WERI-Rb-1 (cell line): Measurements from ENCODE around the gene MYO16.

Source experiments
- DNase-seq: peaks from one replicate; pipeline ENCODE4 v3.0.0-alpha.2; 2020
- H3K27ac ChIP-seq: fragments of 250-450 bp; sonication (Bioruptor Pico); 2 replicates; pipeline ENCODE4 v1.5.1; 2020; ENCODE audit warnings: mild to moderate bottlenecking, moderate library complexity
- H3K27me3 ChIP-seq: fragments of 250-450 bp; sonication (Bioruptor Pico); 2 replicates; pipeline ENCODE4 v1.5.1; 2021; ENCODE audit warnings: mild to moderate bottlenecking, low read depth, moderate library complexity; ENCODE audit not compliant: insufficient read depth, severe bottlenecking
- H3K36me3 ChIP-seq: fragments of 250-450 bp; sonication (Bioruptor Pico); 2 replicates; pipeline ENCODE4 v1.5.1; 2020; ENCODE audit warnings: mild to moderate bottlenecking, moderate library complexity
- H3K4me3 ChIP-seq: 2 replicates; pipeline ENCODE4 v1.5.1; 2011; ENCODE audit warnings: low read depth, mild to moderate bottlenecking, control low read depth, low read length
- H3K9me3 ChIP-seq: fragments of 250-450 bp; sonication (Bioruptor Pico); 2 replicates; pipeline ENCODE4 v1.5.1; 2021; ENCODE audit warnings: mild to moderate bottlenecking, moderate library complexity; ENCODE audit not compliant: severe bottlenecking
- TF ChIP-seq, protein P1 (sequence below): IDR thresholded peaks from 2 replicates; pipeline ENCODE4 v1.5.1; 2011; ENCODE audit warnings: low read depth, mild to moderate bottlenecking, control low read depth, inconsistent platforms, low read length

Gene MYO16

GRCh38 chr13:108944760-108945159 lies 315.3 kb downstream of the MYO16 start:
- TF ChIP-seq, protein P1, sequence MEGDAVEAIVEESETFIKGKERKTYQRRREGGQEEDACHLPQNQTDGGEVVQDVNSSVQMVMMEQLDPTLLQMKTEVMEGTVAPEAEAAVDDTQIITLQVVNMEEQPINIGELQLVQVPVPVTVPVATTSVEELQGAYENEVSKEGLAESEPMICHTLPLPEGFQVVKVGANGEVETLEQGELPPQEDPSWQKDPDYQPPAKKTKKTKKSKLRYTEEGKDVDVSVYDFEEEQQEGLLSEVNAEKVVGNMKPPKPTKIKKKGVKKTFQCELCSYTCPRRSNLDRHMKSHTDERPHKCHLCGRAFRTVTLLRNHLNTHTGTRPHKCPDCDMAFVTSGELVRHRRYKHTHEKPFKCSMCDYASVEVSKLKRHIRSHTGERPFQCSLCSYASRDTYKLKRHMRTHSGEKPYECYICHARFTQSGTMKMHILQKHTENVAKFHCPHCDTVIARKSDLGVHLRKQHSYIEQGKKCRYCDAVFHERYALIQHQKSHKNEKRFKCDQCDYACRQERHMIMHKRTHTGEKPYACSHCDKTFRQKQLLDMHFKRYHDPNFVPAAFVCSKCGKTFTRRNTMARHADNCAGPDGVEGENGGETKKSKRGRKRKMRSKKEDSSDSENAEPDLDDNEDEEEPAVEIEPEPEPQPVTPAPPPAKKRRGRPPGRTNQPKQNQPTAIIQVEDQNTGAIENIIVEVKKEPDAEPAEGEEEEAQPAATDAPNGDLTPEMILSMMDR, result no peak
- Histone ChIP-seq H3K9me3 (no peaks in the 10 kb centered on the region), H3K27ac (no peak overlapping the region), H3K4me3 (no peak overlapping the region), H3K27me3 (no peaks in the 10 kb centered on the region), H3K36me3 (no peaks in the 10 kb centered on the region)
- no peak for DNase-seq

DNA sequence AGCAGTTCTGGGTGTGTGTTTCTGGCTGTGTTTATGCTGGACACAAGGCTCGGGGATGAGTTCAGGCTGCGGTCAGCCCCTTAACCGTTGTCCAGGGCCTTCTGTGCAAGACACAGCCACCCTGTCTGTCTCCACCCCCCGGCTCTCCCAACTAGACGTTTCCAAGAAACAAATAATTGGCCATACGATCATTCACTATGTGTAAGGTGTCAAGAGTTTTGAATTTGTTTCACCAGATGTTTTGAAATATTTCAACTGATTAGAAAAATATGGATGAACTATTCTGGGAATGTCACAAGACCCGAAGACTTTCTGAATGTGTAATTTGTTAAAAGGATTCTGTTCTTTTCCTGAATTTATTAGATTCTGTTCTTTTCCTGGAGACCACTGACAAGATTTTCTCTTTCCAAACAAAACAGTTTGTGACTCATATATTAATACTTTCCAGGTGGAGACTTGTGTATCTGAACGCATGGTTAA lies 318.2 kb downstream of the MYO16 start:
- no peak for DNase-seq
- Histone ChIP-seq H3K4me3 (no peak overlapping the region), H3K27me3 (no peaks in the 10 kb centered on the region), H3K9me3 (no peaks in the 10 kb centered on the region), H3K27ac (no peak overlapping the region), H3K36me3 (no peaks in the 10 kb centered on the region)
- TF ChIP-seq, protein P1, result no peak

GRCh38 chr13:108948251-108948671 lies 318.9 kb downstream of the MYO16 start:
- TF ChIP-seq, protein P1, result no peak
- H3K4me3 ChIP-seq, result no peak overlapping the region
- DNase-seq, result no peak
- no peaks in the 10 kb centered on the region for H3K36me3 ChIP-seq
- no peaks in the 10 kb centered on the region for H3K27me3 ChIP-seq
- H3K9me3 ChIP-seq, result no peaks in the 10 kb centered on the region
- H3K27ac ChIP-seq, result no peak overlapping the region

DNA sequence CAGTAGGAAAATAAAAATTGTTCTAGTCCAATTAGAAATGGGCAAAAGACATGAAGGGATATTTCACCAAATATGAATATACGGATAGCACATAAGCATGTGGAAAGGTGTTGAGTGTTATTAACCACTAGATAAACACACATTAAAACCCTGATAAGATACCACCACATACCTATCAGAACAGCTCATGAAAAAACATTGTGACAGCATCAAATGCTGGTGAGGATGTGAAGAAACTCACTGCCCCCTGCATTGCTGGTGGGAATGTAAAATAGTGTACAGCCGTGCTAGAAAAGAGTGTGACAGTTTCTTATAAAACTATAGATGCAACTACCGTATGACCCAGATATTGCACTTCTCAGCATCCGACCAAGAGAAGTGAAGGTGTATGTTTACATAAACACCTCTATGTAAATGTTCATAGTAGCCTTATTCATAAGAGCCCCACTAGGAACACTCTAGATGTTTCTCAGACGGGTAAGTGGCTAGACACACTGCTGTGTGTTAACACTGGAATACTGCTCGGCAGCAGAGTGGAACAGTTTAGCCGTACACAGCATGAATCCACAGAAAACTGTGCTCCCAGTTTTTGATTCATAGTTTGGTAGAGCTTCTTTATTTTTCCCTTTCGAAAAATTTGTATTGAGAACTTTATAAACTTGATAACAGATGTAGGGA lies 321.1 kb downstream of the MYO16 start:
- Histone ChIP-seq H3K9me3 (no peaks in the 10 kb centered on the region), H3K36me3 (no peaks in the 10 kb centered on the region), H3K4me3 (no peak overlapping the region), H3K27ac (no peak overlapping the region), H3K27me3 (no peaks in the 10 kb centered on the region)
- TF ChIP-seq, protein P1, result no peak
- no peak for DNase-seq

DNA sequence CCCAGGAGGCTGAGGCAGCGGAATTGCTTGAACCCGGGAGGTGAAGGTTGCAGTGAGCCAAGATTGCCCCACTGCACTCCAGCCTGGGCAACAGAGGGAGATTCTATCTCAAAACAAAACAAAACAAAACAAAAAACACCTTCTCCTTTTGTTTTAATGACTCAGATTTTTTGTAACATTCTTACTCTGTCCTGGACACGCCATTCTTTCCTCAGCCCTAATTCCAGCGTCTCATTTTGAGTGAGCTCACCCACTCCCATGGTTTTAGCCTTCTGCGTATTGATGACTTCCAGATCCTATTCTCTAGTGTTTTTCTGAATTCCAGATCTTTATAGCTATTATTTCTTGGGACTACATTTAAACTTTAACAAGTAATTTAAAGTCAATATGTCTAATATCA lies 326.3 kb downstream of the MYO16 start:
- H3K36me3 ChIP-seq, result no peaks in the 10 kb centered on the region
- H3K27me3 ChIP-seq, result no peaks in the 10 kb centered on the region
- TF ChIP-seq, protein P1, result no peak
- H3K4me3 ChIP-seq, result no peak overlapping the region
- no peak for DNase-seq
- no peak overlapping the region for H3K27ac ChIP-seq
- H3K9me3 ChIP-seq, result no peaks in the 10 kb centered on the region
